GM21619 (cell line): Measurements from ENCODE around the gene SEPTIN2.
"Not testable (repeated sequence)": the region's sequence is repeated elsewhere in the genome, so short reads cannot be mapped to it uniquely, and the experiment has no call there.

ENCODE experiments used
- ATAC-seq: cut with Tn5 transposase; IDR thresholded peaks from one replicate; pipeline ENCODE4 v1.9.1; 2021; ENCODE audit not compliant: unreplicated experiment

SEPTIN2 gene

DNA sequence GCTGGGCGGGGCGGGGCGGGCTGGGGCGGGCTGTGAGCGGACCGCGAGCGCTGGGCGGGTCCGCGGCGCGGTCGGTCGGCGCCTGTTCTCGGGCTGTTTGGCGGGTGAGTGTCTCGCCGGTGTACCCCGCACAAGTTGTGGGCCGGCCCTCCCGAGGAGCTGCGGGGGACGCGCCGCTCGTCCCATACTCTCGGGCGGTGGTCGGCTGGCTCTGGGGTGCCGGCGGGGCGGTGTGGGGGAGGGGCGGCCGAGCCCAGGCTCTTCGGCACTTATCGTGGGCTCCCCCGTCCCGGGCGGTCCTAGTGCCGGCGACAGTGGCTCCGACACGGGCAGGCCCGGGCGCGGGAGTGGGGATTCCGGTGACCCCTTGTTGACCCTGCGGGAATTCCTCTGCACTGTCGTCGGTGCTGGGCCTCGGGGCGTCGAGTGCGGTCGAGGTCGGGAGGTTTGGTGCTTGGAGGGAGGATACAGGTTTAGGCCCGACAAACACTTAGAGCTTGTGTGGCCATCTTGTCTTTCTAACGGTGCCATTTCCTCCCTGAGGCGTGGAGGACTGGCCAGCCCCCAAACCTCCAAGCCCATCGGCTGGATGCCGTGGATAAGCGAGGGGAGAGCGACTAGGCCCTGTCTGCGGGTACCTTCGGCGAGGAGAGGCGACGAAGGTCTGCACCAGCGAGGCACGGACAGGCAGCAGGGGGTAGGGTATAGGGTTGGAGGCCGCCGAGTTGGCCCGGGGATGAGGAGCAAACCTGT is at the start of gene SEPTIN2:
SEPTIN2 (plus strand) TSS at position 47 of the 753 bp plus-strand sequence. CDS start 8,308 bp downstream, outside the sequence.
- ATAC-seq = peak; percentile 25

GRCh38 chr2:241267249-241268067 is 48.3 kb upstream of the SEPTIN2 start:
- no peak for ATAC-seq

GRCh38 chr2:241268306-241268705 is 47.4 kb upstream of the SEPTIN2 start:
- no peak for ATAC-seq

GRCh38 chr2:241268716-241269445 is 46.8 kb upstream of the SEPTIN2 start:
- no peak for ATAC-seq

DNA sequence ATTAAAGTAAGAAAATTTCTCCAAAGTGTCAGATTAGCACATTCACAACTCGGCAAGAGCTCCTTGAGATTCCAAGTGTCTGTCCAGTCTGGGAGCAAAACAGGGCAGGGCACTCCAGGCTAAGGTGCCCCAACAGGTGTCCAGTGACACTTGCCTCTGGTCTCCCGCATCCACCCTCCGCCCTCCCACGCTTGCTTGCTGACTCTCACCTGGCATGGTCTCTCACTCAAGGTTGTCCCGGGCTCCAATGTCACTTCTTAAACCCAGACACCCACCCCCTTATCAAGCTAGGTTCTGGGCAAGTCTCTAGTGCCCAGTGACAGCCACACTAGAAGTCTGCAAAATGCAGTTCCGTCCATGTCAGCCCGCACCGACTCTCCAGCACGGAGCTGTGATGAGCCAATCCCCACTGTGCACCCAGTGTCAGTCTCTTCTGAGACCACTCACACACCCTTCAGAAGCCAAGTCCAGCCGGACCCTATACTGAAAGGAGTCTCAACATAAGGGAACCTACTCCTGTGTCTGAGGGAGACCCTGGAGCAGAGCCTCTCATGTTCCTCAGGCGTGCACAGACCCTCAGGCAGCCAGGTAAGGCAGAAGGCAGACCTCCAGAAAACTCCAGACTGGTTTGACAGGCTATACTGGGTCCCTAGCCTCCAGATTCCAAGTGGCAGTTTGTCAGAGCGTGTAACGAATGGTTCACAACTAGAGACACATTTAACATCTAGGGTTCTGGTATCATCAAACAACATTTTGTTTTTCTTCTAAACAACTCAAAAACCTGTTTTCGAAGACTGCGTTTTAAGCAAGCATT is 45.8 kb upstream of the SEPTIN2 start:
- no peak for ATAC-seq

GRCh38 chr2:241270531-241270930 is 45.2 kb upstream of the SEPTIN2 start:
- ATAC-seq = no peak

- ATAC-seq = peak; percentile 55
These were observed 43.9 kb upstream of the SEPTIN2 start for GRCh38 chr2:241271706-241272302.

- peak; percentile 50 for ATAC-seq
These were observed 43.2 kb upstream of the SEPTIN2 start for GRCh38 chr2:241272303-241273209.

DNA sequence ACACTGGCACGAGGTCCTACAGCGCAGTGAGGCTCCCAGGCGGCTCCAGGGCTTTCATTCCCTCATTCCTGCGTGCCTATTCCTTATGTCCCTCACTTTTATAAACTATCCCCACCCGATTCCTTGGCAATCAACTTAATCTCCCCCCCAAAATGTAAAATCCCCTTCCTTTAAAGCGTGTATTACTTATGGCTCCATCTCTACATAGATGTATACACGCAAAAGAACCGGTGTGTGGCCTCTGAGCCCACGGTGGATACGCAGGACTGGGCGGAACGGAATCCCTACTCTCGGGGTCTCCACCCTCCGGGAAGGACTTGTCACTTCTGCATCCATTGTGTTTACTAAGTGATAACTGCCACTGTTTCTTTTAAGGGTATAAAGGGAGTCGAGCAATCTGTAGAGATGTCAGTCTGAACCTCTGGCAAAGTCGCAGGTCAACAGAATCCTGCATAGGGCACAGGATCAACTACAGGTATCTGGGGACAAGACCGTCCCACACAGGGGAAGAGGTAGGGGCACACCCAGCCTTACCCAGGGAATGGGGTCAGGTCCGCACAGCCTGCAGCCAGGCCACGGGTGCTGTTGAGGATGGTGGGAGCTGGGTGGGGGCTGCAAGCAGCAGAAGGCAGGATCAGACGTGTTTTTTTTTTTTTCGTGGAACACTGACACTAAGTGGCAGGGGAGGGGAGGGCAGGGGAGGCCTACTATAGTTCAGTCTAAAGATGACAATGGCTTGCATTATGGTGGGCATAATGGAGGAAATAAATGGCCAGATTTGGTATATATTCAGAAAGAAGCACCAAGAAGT is 42.3 kb upstream of the SEPTIN2 start:
- ATAC-seq = no peak

DNA sequence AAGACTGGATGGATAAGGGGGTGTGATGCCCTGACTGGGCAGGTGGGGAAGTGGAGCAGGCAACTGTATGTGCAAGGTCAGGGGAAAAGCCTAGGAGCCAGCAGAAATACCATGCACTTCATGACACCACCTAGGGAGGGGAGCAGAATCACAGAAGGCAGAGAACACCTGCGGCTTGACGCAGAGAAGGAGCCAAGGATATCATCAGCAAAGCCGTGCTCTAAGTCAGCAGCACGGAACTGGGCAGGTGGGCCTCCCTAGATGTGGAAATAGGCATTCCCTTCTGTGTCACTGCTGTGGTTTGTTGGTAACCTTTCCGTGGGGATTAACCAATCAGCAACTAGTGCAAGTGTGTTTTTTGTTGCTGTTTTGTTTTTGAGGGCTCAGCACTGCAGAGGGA is 41.6 kb upstream of the SEPTIN2 start:
- ATAC-seq = no peak

GRCh38 chr2:241275504-241275903 is 40.2 kb upstream of the SEPTIN2 start:
- no peak for ATAC-seq

- no peak for ATAC-seq
These were observed 39.8 kb upstream of the SEPTIN2 start for GRCh38 chr2:241275910-241276309.

DNA sequence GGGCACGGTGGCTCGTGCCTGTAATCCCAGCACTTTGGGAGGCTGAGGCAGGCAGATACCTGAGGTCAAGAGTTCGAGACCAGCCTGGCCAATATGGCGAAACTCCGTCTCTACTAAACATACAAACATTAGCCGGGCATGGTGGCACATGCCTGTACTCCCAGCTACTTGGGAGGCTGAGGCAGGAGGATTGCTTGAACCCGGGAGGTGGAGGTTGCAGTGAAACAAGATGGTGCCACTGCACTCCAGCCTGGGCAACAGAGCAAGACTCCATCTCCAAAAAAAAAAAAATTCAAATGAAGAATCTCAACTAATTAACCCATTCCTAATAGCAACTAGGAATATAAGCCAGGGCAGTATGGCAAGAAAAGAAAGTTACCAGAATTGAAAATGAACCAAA is 37.4 kb upstream of the SEPTIN2 start:
- not testable (repeated sequence) for ATAC-seq

GRCh38 chr2:241279413-241279812 is 36.3 kb upstream of the SEPTIN2 start:
- ATAC-seq = no peak

- no peak for ATAC-seq
These were observed 35.9 kb upstream of the SEPTIN2 start for GRCh38 chr2:241279828-241280227.

DNA sequence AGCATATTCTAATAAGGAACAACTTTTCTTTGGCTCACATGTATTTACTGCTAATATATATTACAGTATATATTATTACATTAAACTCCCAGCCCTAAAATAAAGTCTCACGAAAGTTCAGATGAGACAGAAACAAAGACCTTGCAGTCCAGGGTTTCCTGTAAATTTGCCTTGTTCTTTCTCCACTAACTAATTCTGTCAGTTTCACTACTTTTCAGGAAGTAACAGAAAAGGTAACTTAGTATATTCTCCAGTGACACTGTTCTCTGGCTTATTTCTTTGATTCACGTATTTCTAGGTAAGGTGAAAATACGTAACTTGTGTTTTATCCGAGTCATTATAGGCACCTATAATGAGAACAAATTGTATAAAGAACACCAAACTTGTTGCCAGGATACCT is 35.4 kb upstream of the SEPTIN2 start:
- ATAC-seq = no peak

DNA sequence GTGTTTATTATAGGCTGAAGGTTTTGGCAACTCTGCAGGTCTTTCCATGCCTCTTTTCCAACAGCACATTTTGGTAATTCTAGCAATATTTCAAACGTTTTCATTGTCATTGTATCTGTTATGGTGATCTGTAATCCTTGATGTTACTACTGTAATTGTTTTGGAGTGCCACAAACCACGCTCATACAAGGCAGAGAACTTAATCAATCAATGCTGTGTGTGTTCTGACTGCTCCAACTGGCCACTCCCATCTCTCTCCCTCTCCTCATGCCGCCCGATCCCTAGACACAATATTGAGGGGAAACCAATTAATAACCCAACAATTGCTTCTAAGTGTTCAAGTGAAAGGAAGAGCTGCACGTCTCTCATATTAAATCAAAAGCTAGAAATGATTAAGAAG is 33.2 kb upstream of the SEPTIN2 start:
- ATAC-seq = no peak

- no peak for ATAC-seq
These were observed 30.1 kb upstream of the SEPTIN2 start for GRCh38 chr2:241285596-241285995.
